T-helper 2 cell treated with Interferon-gamma antibody and Interleukin-4, amounts not matched to agents 5 μg/mL and 100 μg/mL, for 36 hours (primary cell): ENCODE results near the gene CARMIL3.
A peak's percentile ranks its signal among the peaks of the same experiment; 100 is the strongest.

Experiments used
- DNase-seq: peaks from one replicate; pipeline ENCODE4 v3.0.0; 2021; ENCODE audit warnings: low spot score
- H3K27ac Mint-ChIP-seq: one replicate; pipeline ENCODE4 v1.8.0; 2021; ENCODE audit warnings: mild to moderate bottlenecking, mixed read lengths
- H3K27me3 Mint-ChIP-seq: one replicate; pipeline ENCODE4 v1.8.0; 2021; ENCODE audit warnings: low read depth, mixed read lengths
- H3K36me3 Mint-ChIP-seq: one replicate; pipeline ENCODE4 v1.8.0; 2021; ENCODE audit warnings: low read depth, mixed read lengths
- H3K4me1 Mint-ChIP-seq: one replicate; pipeline ENCODE4 v1.8.0; 2021; ENCODE audit warnings: low read depth, mixed read lengths
- H3K4me3 Mint-ChIP-seq: one replicate; pipeline ENCODE4 v1.8.0; 2022; ENCODE audit warnings: mild to moderate bottlenecking, moderate library complexity, mixed read lengths
- H3K9me3 Mint-ChIP-seq: one replicate; pipeline ENCODE4 v1.8.0; 2021; ENCODE audit warnings: mixed read lengths

Gene CARMIL3

DNA sequence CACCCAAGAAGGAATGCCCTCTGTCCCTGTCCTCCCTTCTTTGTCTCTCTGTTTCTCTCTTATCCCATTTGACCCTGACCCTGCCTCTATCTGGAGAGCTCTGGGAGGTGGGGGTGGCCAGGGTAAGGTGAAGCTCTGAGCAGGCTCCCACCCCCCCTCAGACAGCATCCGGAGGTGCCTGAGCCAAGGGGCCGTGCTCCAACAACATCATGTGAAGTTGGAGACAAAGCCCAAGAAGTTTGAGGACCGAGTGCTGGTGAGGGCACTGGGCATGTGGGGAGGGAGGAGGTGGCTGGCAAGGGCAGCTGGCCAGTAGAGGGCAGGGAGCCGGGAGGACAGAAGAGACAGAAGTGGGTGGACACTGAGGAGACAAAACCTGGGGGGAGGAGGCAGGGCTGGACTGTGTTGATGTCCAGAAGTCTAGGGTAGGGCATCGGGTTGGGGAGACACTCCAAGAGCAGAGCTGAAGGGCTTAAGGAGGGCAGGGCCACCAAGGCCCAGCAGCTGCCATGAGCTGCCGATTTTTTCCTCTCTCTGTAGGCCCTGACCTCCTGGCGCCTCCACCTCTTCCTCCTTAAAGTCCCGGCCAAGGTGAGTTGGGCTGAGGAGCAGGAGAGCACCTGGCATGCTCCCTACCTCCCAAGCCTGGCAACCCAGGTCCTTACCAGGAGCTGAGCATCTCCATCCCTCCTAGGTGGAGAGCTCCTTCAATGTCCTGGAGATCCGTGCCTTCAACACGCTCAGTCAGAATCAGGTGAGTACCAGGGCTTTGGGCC, 1.9 kb downstream of the CARMIL3 start:
- H3K27ac Mint-ChIP-seq, result peak overlapping the region; percentile 17
- H3K4me3 Mint-ChIP-seq, result peak overlapping the region; percentile 61
- DNase-seq, result no peak
- no peaks in the 10 kb centered on the region for H3K9me3 Mint-ChIP-seq
- peaks cover 15% of the 10 kb centered on the region for H3K4me1 Mint-ChIP-seq
- H3K36me3 Mint-ChIP-seq, result no peaks in the 10 kb centered on the region
- peaks cover 23% of the 10 kb centered on the region for H3K27me3 Mint-ChIP-seq

DNA sequence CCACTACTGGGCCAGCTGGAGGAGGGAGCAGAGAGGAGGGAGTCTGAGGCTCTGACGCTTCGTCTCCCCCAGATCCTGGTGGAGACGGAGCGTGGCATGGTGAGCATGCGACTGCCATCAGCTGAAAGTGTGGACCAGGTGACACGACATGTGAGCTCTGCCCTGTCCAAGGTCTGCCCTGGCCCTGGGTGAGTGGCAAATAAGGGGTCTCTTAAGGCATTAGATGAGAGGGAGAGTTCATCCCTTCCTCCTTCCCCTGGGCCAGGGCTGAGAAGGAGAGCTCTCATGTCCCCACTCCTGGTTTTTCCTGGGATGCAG, 2.5 kb downstream of the CARMIL3 start:
- Mint-ChIP-seq H3K27ac (no peak overlapping the region), H3K36me3 (no peaks in the 10 kb centered on the region), H3K9me3 (no peaks in the 10 kb centered on the region), H3K4me3 (no peak overlapping the region), H3K27me3 (peaks cover 20% of the 10 kb centered on the region), H3K4me1 (peaks cover 15% of the 10 kb centered on the region)
- DNase-seq, result no peak

DNA sequence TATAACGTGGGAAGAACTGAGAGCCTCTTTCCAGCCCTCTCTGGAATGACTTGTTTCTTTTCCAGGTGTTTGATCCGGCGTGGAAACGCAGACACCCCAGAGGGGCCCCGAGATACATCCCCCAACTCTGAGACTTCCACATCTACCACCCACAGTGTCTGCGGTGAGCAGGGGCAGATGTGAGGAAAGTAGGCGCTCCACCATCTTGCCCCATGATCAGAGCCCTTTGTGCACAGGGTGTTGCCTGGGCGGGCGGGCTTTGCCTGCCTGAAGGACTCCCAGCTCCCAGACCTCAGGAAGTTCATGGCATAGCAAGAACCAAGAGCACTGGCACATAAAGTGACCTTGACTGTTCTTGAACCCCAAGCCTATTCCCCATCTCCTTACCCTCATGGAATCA, 2.8 kb downstream of the CARMIL3 start:
- Mint-ChIP-seq H3K27ac (peak overlapping the region; percentile 18), H3K4me3 (no peak overlapping the region), H3K9me3 (no peaks in the 10 kb centered on the region), H3K27me3 (peaks cover 20% of the 10 kb centered on the region), H3K4me1 (peaks cover 15% of the 10 kb centered on the region), H3K36me3 (no peaks in the 10 kb centered on the region)
- no peak for DNase-seq

DNA sequence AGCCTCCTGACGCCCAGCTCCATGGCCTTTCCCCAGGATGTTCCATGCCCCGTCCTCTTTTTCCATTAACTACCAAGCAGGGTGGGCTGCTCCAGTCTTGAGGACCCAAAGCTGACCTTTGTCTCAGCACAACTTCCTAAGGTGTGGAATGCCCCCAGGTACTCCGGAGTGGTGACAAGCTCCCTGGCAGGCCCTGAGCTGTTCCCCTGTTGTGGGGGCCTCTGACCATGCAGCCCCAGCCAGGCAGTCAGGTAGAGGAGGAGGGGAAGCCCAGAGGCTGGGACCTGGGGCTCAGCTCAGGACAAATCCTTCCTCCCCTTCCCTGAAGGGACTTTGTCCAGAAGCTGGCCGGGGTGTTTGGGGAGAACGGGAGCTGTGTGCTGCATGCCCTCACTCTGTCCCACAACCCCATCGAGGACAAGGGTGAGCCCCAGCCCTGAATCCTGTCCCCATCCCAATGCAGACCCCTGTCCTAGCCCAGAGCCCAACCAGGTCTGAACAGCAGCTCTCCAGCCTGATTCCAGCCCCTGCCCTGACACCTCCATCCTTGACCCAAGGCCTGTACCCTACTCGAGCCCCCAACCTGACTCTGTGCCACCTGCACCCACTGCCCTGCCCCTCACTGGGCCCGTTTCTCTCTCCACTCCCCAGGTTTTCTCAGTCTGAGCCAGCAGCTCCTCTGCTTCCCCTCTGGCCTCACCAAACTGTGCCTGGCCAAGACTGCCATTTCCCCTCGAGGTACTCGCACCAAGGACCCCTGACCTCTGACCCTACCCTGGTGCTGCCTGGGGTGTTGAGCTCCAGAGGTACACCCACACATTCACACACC, 4.4 kb downstream of the CARMIL3 start:
- no peaks in the 10 kb centered on the region for H3K9me3 Mint-ChIP-seq
- peak overlapping the region; percentile 15 for H3K27ac Mint-ChIP-seq
- DNase-seq, result no peak
- H3K27me3 Mint-ChIP-seq, result peaks cover 10% of the 10 kb centered on the region
- no peak overlapping the region for H3K4me3 Mint-ChIP-seq
- H3K36me3 Mint-ChIP-seq, result no peaks in the 10 kb centered on the region
- H3K4me1 Mint-ChIP-seq, result peaks cover 12% of the 10 kb centered on the region

DNA sequence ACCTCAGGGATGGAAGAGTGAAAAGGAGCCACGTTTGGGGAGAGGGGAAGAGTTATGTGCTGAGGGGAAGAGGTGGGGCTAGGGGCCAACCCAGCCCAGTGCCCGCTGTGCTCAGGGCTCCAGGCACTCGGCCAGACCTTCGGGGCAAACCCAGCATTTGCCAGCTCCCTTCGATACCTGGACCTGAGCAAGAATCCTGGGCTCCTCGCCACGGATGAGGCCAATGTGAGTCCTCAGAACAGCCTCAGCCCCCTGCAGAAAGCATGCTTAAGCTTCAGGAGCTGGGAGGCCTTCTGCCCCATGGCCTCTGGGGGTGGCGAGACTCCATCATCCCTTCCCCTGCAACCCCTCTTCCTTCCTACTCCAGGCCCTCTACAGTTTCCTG, 5.0 kb downstream of the CARMIL3 start:
- peaks cover 10% of the 10 kb centered on the region for H3K27me3 Mint-ChIP-seq
- no peak for DNase-seq
- no peak overlapping the region for H3K4me3 Mint-ChIP-seq
- peaks cover 11% of the 10 kb centered on the region for H3K4me1 Mint-ChIP-seq
- H3K9me3 Mint-ChIP-seq, result no peaks in the 10 kb centered on the region
- no peaks in the 10 kb centered on the region for H3K36me3 Mint-ChIP-seq
- H3K27ac Mint-ChIP-seq, result no peak overlapping the region

DNA sequence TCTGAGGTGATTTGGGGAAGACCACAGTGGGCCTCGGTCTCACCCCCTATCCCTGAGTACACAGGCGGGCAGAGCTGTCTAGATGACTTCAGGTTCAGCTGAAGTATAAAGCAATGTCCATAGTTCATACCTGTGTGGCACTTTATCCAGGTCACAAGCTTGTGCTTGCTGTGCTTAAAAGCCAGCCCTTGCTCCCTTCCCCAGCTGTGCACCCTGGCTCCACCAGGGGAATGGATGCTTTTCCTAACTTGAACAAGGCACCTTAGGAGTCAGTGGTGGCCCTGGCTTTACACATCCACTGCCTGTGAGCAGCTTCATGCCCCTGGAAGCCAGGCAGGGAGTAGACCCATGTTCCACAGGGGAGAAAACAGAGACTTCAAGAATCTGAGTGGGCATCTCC, 5.5 kb downstream of the CARMIL3 start:
- no peaks in the 10 kb centered on the region for H3K36me3 Mint-ChIP-seq
- peaks cover 10% of the 10 kb centered on the region for H3K27me3 Mint-ChIP-seq
- no peak overlapping the region for H3K27ac Mint-ChIP-seq
- H3K9me3 Mint-ChIP-seq, result no peaks in the 10 kb centered on the region
- H3K4me1 Mint-ChIP-seq, result peaks cover 11% of the 10 kb centered on the region
- no peak overlapping the region for H3K4me3 Mint-ChIP-seq
- DNase-seq, result no peak

DNA sequence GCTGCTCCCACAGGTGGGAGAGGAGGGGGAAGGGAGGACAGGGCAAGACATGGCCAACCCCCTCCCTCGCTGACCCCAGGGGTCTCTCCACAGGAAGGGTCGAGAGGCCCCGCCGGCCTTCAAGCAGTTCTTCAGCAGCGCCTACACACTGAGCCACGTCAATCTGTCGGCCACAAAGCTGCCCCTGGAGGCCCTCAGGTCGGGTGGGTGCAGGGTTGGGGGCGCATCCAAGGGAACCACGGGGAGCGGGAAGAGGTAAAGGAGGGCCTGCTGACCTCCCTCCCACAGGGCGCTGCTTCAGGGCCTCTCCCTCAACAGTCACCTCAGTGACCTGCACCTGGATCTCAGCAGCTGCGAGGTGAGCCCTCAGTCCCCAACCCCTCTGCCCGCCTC, 6.1 kb downstream of the CARMIL3 start:
- Mint-ChIP-seq H3K4me3 (no peak overlapping the region), H3K36me3 (no peaks in the 10 kb centered on the region)

DNA sequence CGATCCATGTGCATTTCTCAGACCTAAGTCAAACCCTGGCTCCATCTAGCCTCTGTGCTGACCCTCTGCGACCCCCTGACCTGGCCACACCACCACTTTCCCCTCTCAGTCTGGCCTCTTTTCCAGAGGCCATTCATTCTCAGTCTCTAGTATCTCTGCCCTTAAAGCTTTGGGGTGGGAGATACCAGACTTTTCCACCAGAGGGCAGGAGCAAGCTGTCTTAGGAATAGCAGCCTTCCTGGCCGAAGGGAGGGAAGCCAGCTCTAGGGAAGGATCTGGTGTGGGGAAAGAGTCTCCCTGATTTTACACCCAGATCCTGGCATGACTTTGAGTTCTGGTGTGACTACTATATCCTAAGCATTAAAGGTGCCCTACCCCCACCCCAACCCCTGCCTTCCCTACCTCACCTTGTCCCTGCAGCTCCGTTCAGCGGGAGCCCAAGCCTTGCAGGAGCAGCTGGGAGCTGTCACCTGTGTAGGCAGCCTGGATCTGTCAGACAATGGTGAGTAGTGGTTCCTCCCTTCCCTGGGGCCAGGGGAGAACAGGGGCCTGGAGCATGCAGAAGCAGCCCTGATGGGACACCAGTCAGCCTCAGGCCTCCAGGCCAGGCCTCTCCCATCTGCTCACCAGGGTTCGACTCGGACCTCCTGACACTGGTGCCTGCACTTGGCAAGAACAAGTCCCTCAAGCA, 6.6 kb downstream of the CARMIL3 start:
- no peaks in the 10 kb centered on the region for H3K36me3 Mint-ChIP-seq
- DNase-seq, result peak; percentile 35
- H3K27me3 Mint-ChIP-seq, result peaks cover 2% of the 10 kb centered on the region
- no peak overlapping the region for H3K4me3 Mint-ChIP-seq
- peaks cover 3% of the 10 kb centered on the region for H3K4me1 Mint-ChIP-seq
- peak overlapping the region; percentile 66 for H3K27ac Mint-ChIP-seq
- no peaks in the 10 kb centered on the region for H3K9me3 Mint-ChIP-seq

More for the DNA sequence above, 6.1 kb downstream of the CARMIL3 start:
- DNase-seq, result no peak
- Mint-ChIP-seq H3K27ac (peak overlapping the region; percentile 66), H3K27me3 (peaks cover 7% of the 10 kb centered on the region), H3K4me1 (peaks cover 8% of the 10 kb centered on the region), H3K9me3 (no peaks in the 10 kb centered on the region)

DNA sequence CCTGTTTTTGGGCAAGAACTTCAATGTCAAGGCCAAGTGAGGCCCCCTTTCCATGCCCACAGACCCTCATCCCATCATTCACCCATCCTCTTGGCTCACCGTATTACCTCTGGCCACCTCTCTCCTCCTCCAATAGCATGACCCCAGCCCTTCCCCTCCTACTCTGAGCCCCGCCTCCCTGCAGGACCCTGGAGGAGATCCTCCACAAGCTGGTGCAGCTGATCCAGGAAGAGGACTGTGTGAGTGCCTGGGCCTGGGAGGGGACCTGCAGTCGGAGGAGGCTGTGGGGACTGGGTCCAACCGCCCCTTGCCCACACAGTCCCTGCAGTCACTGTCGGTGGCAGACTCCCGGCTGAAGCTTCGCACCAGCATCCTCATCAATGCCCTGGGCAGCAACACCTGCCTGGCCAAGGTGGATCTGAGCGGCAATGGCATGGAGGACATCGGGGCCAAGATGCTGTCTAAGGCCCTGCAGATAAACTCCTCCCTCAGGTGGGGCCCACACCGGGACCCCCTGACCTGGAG, 7.2 kb downstream of the CARMIL3 start:
- Mint-ChIP-seq H3K9me3 (no peaks in the 10 kb centered on the region), H3K4me1 (no peaks in the 10 kb centered on the region), H3K4me3 (no peak overlapping the region), H3K27ac (no peak overlapping the region), H3K36me3 (no peaks in the 10 kb centered on the region), H3K27me3 (peaks cover 2% of the 10 kb centered on the region)
- no peak for DNase-seq

DNA sequence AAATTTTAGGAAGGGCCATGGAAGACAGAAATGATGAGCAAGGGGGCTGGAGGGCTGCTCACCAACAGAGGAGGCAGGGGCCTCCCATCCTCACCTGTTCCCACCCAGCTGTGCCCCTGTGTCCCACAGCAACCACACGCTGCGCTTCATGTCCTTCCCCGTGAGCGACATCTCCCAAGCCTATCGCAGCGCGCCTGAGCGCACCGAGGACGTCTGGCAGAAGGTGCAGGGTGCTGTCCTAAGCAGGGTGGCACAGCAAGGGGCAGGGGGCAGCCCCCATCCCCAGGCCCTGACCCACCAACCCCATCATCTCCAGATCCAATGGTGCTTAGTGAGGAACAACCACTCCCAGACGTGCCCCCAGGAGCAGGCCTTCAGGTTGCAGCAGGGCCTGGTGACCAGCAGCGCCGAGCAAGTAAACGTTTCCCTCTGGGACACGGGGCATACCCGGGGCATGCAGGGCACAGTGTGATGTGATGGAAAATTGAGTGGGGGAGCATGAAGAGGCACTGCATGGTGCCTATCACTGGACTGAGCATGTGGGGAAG, 8.1 kb downstream of the CARMIL3 start:
- no peak for DNase-seq
- Mint-ChIP-seq H3K27ac (no peak overlapping the region), H3K4me1 (no peaks in the 10 kb centered on the region), H3K9me3 (no peaks in the 10 kb centered on the region), H3K4me3 (no peak overlapping the region), H3K36me3 (no peaks in the 10 kb centered on the region), H3K27me3 (peaks cover 2% of the 10 kb centered on the region)

DNA sequence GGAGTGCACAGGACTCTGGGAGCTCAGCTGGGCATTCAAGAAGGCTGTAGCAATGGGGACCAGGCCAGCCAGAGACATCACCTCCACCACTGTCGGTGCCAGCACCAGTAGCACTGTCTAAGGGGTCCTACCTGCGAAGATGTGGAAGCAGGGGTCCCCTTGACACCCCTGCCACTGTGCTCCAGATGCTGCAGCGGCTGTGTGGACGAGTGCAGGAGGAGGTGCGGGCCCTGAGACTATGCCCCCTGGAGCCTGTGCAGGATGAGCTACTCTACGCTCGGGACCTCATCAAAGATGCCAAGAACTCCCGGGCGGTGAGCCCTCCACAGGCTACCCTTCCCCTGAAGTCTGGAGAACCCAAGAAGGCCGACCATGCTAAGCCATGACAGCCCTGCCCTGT, 8.6 kb downstream of the CARMIL3 start:
- no peaks in the 10 kb centered on the region for H3K4me1 Mint-ChIP-seq
- H3K4me3 Mint-ChIP-seq, result no peak overlapping the region
- H3K9me3 Mint-ChIP-seq, result no peaks in the 10 kb centered on the region
- no peak overlapping the region for H3K27ac Mint-ChIP-seq
- H3K36me3 Mint-ChIP-seq, result no peaks in the 10 kb centered on the region
- H3K27me3 Mint-ChIP-seq, result peaks cover 2% of the 10 kb centered on the region
- no peak for DNase-seq

DNA sequence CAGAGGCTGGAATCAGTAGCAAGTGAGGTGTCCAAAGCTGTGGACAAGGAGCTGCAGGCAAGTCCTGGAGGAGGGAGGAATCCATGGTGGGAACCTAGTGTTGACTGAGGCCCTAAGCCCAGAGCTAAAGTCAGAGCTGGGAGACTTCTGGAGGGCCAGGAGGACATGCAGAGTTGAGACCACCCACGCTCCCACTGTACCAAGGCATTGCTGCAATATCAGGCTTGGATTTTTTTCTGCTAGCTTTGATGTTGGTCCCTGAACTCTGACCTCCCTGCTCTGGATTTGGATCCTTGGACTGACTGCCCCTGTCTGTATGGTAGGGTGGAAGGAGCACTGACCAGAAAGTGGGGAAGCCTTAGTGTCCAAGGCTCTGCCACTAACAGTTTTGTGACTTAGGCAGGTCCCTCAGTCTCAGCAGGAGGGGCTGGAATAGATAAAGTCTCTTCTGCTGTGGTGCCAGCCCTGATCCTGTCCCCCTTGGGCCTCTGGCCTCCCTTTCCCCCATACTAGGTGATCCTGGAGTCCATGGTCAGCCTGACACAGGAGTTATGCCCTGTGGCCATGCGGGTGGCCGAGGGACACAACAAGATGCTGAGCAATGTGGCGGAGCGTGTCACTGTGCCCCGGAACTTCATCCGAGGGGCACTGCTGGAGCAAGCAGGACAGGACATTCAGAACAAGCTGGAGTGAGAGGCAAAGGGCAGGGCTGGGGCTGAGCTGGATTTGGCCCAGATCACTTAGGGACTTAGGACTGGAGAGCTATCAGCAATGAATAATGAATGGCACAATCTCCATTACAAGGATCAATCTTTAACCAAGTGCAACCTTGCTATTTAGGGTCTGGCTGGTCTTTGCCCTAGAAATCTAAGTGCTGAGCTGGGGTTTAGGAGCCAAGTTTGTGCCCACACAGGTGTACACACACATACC, 9.4 kb downstream of the CARMIL3 start:
- H3K27ac Mint-ChIP-seq, result no peak overlapping the region
- H3K4me1 Mint-ChIP-seq, result no peaks in the 10 kb centered on the region
- no peaks in the 10 kb centered on the region for H3K36me3 Mint-ChIP-seq
- DNase-seq, result no peak
- no peaks in the 10 kb centered on the region for H3K9me3 Mint-ChIP-seq
- H3K4me3 Mint-ChIP-seq, result no peak overlapping the region
- peaks cover 2% of the 10 kb centered on the region for H3K27me3 Mint-ChIP-seq
